CD4-positive, alpha-beta T cell (primary cell): ENCODE data around the gene STAB1. TPM values are rescaled to one million over a fixed set of nuclear protein-coding genes. Genes with fewer than 3 reads are reported as not detected.

Experiments used
- ATAC-seq: fragments of 200-7000 bp; cut with Tn5 transposase; one replicate; pipeline ENCODE4 v1.10.0; 2022; ENCODE audit warnings: mild to moderate bottlenecking; ENCODE audit not compliant: poor library complexity
- CTCF ChIA-PET: fragments of 350-600 bp; sonication (Branson Sonifier 250); formaldehyde crosslinking; loops from one replicate; lab custom pipeline; 2021; ENCODE audit warnings: antibody characterized with exemption, inconsistent platforms; lab: Charles Lee
- POLR2A ChIA-PET: fragments of 350-600 bp; sonication (Branson Sonifier 250); formaldehyde crosslinking; loops from one replicate; lab custom pipeline; 2021; ENCODE audit warnings: antibody characterized with exemption, inconsistent platforms; lab: Charles Lee
- DNase-seq, 14 experiments: peaks; one replicate each; pipeline ENCODE4 v3.0.0-alpha.2; 2013 to 2020; ENCODE audit warnings: mixed read lengths in 2 of 14
- H3K27ac ChIP-seq, 2 donors: one replicate each; pipeline versions ENCODE4 v1.5.1 to v1.7.0; 2013; ENCODE audit warnings: low read length in 2 of 2, low read depth in 1 of 2, mild to moderate bottlenecking in 1 of 2
- H3K27me3 ChIP-seq, 2 experiments: 1 replicate in 1 of 2; 2 replicates in 1 of 2; pipeline versions ENCODE4 v1.6.1 to v1.7.0; 2013; ENCODE audit warnings: low read length in 2 of 2, control low read depth in 1 of 2, mild to moderate bottlenecking in 1 of 2, moderate library complexity in 1 of 2; ENCODE audit not compliant: insufficient read depth in 2 of 2, control insufficient read depth in 1 of 2
- H3K36me3 ChIP-seq: one replicate; pipeline ENCODE4 v1.6.1; 2013; ENCODE audit warnings: low read length, control low read depth; ENCODE audit not compliant: insufficient read depth
- H3K4me1 ChIP-seq: one replicate; pipeline ENCODE4 v1.6.1; 2013; ENCODE audit warnings: low read length, control low read depth; ENCODE audit not compliant: insufficient read depth
- H3K4me3 ChIP-seq: one replicate; pipeline ENCODE4 v1.5.1; 2013; ENCODE audit warnings: mild to moderate bottlenecking, low read length, moderate library complexity
- H3K9me3 ChIP-seq, 2 experiments: 1 replicate in 1 of 2; 2 replicates in 1 of 2; pipeline versions ENCODE4 v1.6.1 to v1.7.0; 2013; ENCODE audit warnings: low read length in 2 of 2, mild to moderate bottlenecking in 2 of 2, control low read depth in 1 of 2, moderate library complexity in 1 of 2; ENCODE audit not compliant: control insufficient read depth in 1 of 2, insufficient read depth in 1 of 2
- H3K27ac Mint-ChIP-seq: one replicate; pipeline ENCODE4 v1.8.0; 2020; ENCODE audit warnings: mixed read lengths
- H3K27me3 Mint-ChIP-seq: one replicate; pipeline ENCODE4 v1.8.0; 2021; ENCODE audit warnings: mixed read lengths
- H3K36me3 Mint-ChIP-seq: one replicate; pipeline ENCODE4 v1.8.0; 2021; ENCODE audit warnings: low read depth, mixed read lengths
- H3K4me1 Mint-ChIP-seq: one replicate; pipeline ENCODE4 v1.8.0; 2021; ENCODE audit warnings: low read depth, mixed read lengths
- H3K4me3 Mint-ChIP-seq: one replicate; pipeline ENCODE4 v1.8.0; 2020; ENCODE audit warnings: mild to moderate bottlenecking, mixed read lengths
- H3K9me3 Mint-ChIP-seq: one replicate; pipeline ENCODE4 v1.8.0; 2020; ENCODE audit warnings: mixed read lengths
- intact Hi-C, 2 experiments: fragments of 100-400 bp; cut with DNase I in 1 of 2; cut with micrococcal nuclease in 1 of 2; formaldehyde crosslinking; loops; one replicate each; pipeline versions ENCODE4 v1.15.1 to v1.9.0; 2023 to 2025; cut with DNase I, micrococcal nuclease
- total RNA-seq, 174 experiments: library from RNA in 2 of 174; stranded (reverse) in 2 of 174; gene quantifications; one replicate each; pipeline ENCODE4 v1.2.3 and lab custom pipeline; 2021 to 2026
- TF ChIP-seq, protein P1 (sequence below): fragments of 200-600 bp; IDR thresholded peaks from one replicate; pipeline ENCODE4 v1.8.0; 2022; ENCODE audit warnings: antibody characterized with exemption, mild to moderate bottlenecking

The STAB1 gene
- total RNA-seq, 2 experiments from 2014 or later = 1.5 to 2.5 TPM

DNA sequence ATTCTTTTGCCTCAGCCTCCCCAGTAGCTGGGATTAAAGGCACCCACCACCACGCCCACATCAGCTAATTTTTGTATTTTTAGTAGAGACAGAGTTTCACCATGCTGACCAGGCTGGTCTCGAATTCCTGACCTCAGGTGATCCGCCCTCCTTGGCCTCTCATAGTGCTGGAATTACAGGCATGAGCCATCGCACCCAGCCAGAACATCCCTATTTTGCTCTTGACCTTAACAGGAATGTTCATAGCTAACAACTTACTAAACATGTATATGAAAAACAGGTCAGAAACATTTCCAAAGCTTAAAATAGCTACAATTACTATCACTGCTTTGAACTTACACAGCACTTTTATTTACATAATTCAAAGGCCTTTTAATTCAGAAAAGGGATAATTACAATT, 74.9 kb downstream of the STAB1 start:
- intact Hi-C loops = no loop called here
- DNase-seq = no peak
- Mint-ChIP-seq H3K9me3 (no peaks in the 10 kb centered on the region), H3K4me1 (no peaks in the 10 kb centered on the region), H3K4me3 (no peak overlapping the region), H3K27ac (peak overlapping the region; percentile 27), H3K27me3 (no peaks in the 10 kb centered on the region), H3K36me3 (peaks cover 64% of the 10 kb centered on the region)
- ChIA-PET POLR2A (no interaction called here), CTCF (no interaction called here)
- Histone ChIP-seq H3K9me3 (no peaks in the 10 kb centered on the region), H3K36me3 (peaks cover 22% of the 10 kb centered on the region), H3K4me3 (no peak overlapping the region), H3K27ac (no peak overlapping the region), H3K27me3 (no peaks in the 10 kb centered on the region), H3K4me1 (no peaks in the 10 kb centered on the region)
- TF ChIP-seq, protein P1, sequence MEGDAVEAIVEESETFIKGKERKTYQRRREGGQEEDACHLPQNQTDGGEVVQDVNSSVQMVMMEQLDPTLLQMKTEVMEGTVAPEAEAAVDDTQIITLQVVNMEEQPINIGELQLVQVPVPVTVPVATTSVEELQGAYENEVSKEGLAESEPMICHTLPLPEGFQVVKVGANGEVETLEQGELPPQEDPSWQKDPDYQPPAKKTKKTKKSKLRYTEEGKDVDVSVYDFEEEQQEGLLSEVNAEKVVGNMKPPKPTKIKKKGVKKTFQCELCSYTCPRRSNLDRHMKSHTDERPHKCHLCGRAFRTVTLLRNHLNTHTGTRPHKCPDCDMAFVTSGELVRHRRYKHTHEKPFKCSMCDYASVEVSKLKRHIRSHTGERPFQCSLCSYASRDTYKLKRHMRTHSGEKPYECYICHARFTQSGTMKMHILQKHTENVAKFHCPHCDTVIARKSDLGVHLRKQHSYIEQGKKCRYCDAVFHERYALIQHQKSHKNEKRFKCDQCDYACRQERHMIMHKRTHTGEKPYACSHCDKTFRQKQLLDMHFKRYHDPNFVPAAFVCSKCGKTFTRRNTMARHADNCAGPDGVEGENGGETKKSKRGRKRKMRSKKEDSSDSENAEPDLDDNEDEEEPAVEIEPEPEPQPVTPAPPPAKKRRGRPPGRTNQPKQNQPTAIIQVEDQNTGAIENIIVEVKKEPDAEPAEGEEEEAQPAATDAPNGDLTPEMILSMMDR = no peak
- no peak for ATAC-seq

DNA sequence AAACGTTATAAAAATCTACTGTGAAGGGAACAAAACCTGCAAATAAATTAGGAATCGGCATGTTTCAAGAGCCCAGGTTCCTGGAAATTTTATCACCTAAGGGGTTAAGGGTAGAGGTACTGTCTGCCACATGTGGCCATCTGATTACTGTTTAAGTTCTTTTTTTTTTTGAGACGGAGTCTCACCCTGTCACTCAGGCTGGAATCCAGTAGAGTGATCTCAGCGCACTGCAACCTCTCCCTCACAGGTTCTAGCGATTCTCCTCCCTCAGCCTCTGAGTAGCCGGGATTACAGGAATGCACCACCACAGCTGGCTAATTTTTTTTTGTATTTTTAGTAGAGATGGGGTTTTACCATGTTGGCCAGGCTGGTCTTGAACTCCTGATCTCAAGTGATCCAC, 77.1 kb downstream of the STAB1 start:
- ChIA-PET CTCF (no interaction called here), POLR2A (no interaction called here)
- H3K27me3 Mint-ChIP-seq = no peaks in the 10 kb centered on the region
- DNase-seq (no peak), ATAC-seq (no peak)
- no peak overlapping the region for H3K27ac ChIP-seq
- no peak overlapping the region for H3K27ac Mint-ChIP-seq
- peaks cover 68% of the 10 kb centered on the region for H3K36me3 Mint-ChIP-seq
- no peaks in the 10 kb centered on the region for H3K4me1 ChIP-seq
- intact Hi-C loops = no loop called here
- H3K36me3 ChIP-seq = peaks cover 37% of the 10 kb centered on the region
- no peaks in the 10 kb centered on the region for H3K9me3 Mint-ChIP-seq
- no peak overlapping the region for H3K4me3 ChIP-seq
- no peaks in the 10 kb centered on the region for H3K9me3 ChIP-seq
- no peaks in the 10 kb centered on the region for H3K27me3 ChIP-seq
- H3K4me1 Mint-ChIP-seq = no peaks in the 10 kb centered on the region
- TF ChIP-seq, protein P1 = no peak
- H3K4me3 Mint-ChIP-seq = no peak overlapping the region

Other genes starting within 250 kb of the STAB1 start
- 10 to 100 TPM; 36.7 to 40.2 TPM for gene PPM1M, start 249.6 kb upstream of the STAB1 start, total RNA-seq
- 100 to 1,000 TPM; 114 TPM for gene WDR82, start 216.7 kb upstream of the STAB1 start, total RNA-seq
- gene GLYCTK, start 207.5 kb upstream of the STAB1 start, total RNA-seq = 10 to 100 TPM; 24.4 to 24.6 TPM
- gene DNAH1, start 179.0 kb upstream of the STAB1 start, total RNA-seq = 10 to 100 TPM; 49.7 to 50.7 TPM
- gene BAP1, start 85.3 kb upstream of the STAB1 start, total RNA-seq = 100 to 1,000 TPM; 149 to 157 TPM
- gene PHF7, start 84.7 kb upstream of the STAB1 start, total RNA-seq = 10 to 100 TPM; 13.3 to 13.8 TPM
- under 1 TPM; 0.34 to 0.69 TPM for gene SEMA3G, start 50.2 kb upstream of the STAB1 start, total RNA-seq
- 1 to 10 TPM; 5.3 to 6.6 TPM for gene TNNC1, start 41.3 kb upstream of the STAB1 start, total RNA-seq
- gene NISCH, start 39.7 kb upstream of the STAB1 start, total RNA-seq = 100 to 1,000 TPM; 160 to 163 TPM
- gene NT5DC2, start 38.5 kb downstream of the STAB1 start, total RNA-seq = 1 to 10 TPM; 2.5 to 4.2 TPM
- 1 to 10 TPM; 2.8 to 8.3 TPM for gene UQCC5, start 41.3 kb downstream of the STAB1 start, total RNA-seq
- gene PBRM1, start 190.6 kb downstream of the STAB1 start, total RNA-seq = 10 to 100 TPM; 47.6 to 48.1 TPM
- 100 to 1,000 TPM; 104 to 106 TPM for gene GNL3, start 190.7 kb downstream of the STAB1 start, total RNA-seq
- gene GLT8D1, start 210.5 kb downstream of the STAB1 start, total RNA-seq = 10 to 100 TPM in 1 of 2 experiments, 1 to 10 TPM in 1; 8.4 to 10.8 TPM
- gene SPCS1, start 210.8 kb downstream of the STAB1 start, total RNA-seq = 10 to 100 TPM; 60.0 to 64.5 TPM